ENCODE measurements around the gene SUCO.
"Not testable (repeated sequence)": the region's sequence is repeated elsewhere in the genome, so short reads cannot be mapped to it uniquely, and the experiment has no call there.

Gene SUCO

DNA sequence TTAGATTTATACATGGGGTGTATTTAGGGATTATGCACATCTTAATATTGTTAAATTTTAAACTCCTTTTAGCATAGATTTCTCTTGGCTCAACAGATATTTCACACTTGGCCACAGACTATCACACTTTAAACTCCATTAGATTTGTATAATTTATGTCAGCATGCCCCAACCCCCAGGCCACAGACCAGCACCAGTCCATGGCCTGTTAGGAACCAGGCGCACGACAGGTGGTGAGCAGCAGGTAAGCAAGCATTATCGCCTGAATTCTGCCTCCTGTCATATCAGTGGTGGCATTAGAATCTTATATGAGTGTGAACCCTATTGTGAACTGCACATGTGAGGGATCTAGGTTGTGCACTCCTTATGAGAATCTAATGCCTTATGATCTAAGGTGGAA lies 34.8 kb downstream of the SUCO start:
- DNase-seq: no peak

GRCh38 chr1:172574080-172574479 lies 41.1 kb downstream of the SUCO start:
- DNase-seq: no peak

DNA sequence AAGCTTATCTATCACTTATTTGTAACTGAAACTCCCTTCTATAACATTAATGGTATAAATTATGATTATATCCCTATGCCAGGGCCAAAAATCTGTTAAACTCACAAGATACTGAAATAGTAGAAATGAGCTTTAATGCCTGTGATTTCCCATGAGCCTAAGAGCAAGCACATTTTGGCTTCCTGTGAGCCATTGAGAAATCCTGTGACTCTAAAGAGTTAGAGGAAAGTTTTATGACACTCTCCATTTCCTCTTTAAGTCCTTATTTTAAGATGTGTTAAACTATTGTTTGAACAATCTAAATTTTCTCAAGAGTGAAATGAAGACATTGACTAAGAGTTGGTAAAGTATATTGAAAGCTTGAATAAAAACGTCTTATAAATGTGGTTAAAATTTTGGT lies 45.6 kb downstream of the SUCO start:
- no peak for DNase-seq

GRCh38 chr1:172581273-172581672 lies 48.3 kb downstream of the SUCO start:
- DNase-seq: no peak

GRCh38 chr1:172581779-172582178 lies 48.8 kb downstream of the SUCO start:
- DNase-seq: no peak

DNA sequence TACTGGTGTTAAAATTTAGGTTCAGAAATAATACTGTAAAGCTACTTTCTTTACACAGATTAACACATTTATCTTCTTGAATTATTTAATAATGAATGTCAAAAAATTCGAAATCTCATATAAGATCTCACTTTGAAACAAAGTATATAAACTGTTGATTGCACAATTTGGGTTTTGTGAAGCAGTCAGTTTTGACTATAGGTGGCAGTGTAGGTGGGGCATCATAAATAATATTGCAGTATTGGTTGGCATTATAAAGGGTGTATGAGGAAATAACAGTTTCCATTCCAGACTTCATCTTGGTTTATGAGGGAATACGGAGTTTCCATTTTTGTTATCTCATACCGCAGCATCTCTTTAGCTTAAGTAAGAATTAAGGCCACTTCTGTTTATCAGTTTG lies 49.9 kb downstream of the SUCO start:
- DNase-seq: no peak

DNA sequence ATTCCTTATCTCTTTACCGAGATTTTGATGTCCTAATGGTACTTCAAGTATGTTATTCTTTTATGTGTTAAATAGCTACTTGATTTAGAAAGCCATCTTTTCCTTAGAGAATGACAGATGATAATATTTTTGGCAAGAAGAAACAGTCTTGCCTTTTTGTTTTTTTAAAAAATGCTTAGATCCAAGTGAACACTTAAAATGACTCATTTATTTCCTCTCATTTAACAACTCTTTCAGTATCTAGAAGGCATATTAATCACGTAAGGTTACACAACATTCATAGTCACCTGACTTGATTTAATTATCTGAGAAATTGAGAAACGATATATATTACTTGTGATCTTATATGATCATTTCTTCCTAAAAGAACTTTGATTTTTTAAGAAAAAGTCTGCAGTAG lies 52.4 kb downstream of the SUCO start:
- DNase-seq: no peak

DNA sequence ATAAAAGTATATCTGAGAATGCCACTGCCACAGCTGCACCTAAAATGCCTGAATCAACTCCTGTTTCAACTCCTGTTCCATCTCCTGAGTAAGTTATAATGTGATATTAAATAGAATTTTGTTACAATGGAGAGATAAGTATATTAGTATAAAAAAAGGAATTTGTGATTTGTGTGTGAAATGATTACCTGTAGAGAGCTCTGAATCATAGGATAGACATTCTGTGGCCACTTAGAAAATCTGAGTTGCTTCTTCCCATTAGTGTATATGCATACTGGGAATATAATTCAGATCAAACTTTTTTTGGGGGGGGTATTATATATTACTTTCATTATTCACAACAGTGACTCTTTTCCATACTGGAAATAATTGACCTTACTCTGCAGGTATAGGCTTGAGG lies 52.9 kb downstream of the SUCO start:
- DNase-seq: no peak

GRCh38 chr1:172588296-172589291 lies 55.6 kb downstream of the SUCO start:
- no peak for DNase-seq

- no peak for DNase-seq
Measured at GRCh38 chr1:172589553-172589952, 56.6 kb downstream of the SUCO start.

- DNase-seq: not testable (repeated sequence)
Measured at GRCh38 chr1:172591429-172591828, 58.5 kb downstream of the SUCO start.

DNA sequence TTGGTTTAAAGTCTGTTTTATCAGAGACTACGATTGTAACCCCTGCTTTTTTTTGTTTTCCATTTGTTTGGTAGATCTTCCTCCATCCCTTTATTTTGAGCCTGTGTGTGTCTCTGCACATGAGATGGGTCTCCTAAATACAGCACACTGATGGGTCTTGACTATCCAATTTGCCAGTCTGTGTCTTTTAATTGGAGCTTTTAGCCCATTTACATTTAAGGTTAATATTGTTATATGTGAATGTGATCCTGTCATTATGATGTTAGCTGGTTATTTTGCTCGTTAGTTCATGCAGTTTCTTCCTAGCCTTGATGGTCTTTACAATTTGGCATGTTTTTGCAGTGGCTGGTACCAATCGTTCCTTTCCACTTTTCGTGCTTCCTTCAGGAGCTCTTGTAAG lies 62.1 kb downstream of the SUCO start:
- DNase-seq: not testable (repeated sequence)

DNA sequence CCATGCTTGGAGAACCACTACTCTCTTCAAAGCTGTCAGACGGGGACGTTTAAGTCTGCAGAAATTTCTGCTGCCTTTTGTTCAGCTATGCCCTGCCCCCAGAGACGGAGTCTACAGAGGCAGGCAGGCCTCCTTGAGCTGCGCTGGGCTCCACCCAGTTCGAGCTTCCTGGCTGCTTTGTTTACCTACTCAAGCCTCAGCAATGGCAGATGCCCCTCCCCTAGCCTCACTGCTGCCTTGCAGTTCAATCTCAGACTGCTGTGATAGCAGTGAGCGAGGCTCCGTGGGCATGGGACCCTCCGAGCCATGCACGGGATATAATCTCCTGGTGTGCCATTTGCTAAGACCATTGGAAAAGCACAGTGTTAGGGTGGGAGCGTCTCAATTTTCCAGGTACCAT lies 63.8 kb downstream of the SUCO start:
- not testable (repeated sequence) for DNase-seq

GRCh38 chr1:172599912-172600311 lies 67.0 kb downstream of the SUCO start:
- DNase-seq: no peak

DNA sequence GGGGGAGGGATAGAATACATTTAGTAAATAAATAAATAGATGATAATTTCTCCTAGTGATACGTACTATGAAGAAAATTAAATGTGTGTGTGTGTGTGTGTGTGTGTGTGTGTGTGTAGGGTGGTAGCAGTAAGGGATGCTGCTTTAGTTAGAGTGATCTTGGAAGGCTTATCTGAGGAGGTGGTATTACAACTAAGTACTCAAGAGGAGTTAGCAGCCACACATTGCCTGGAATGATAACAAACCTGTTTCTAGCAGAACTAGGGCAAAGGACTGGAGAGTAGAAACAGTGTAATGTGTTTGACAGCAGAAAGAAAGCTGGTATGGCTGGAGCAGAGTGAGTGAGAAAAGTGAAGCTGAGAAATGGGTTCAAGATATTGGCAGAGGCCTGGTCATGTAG lies 67.7 kb downstream of the SUCO start:
- no peak for DNase-seq

GRCh38 chr1:172601046-172601630 lies 68.2 kb downstream of the SUCO start:
- no peak for DNase-seq

DNA sequence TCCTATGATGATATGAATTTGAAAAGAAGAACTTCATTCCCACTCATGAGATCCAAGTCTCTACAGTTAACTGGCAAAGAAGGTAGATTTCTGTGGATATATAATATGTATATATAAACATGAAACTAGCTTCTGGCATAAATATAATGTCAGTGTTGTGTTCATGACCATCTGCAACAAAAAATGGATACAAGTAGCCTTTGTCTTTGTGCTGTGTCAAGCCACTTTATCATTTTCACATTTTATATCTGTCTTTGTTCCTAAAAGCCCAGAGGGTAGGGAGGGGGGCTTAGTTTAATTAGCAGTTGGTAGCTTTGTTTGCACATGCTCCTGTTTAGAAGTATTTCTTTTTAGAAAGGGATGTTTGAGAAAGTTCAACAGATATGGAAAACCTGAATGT lies 69.8 kb downstream of the SUCO start:
- DNase-seq: no peak

GRCh38 chr1:172603816-172604215 lies 70.9 kb downstream of the SUCO start:
- DNase-seq: no peak

GRCh38 chr1:172605641-172606040 lies 72.7 kb downstream of the SUCO start:
- DNase-seq: no peak

- no peak for DNase-seq
Measured at GRCh38 chr1:172607145-172607544, 74.2 kb downstream of the SUCO start.

- no peak for DNase-seq
Measured at GRCh38 chr1:172608098-172608601, 75.2 kb downstream of the SUCO start.

- DNase-seq: no peak
Measured at GRCh38 chr1:172609528-172609927, 76.6 kb downstream of the SUCO start.

DNA sequence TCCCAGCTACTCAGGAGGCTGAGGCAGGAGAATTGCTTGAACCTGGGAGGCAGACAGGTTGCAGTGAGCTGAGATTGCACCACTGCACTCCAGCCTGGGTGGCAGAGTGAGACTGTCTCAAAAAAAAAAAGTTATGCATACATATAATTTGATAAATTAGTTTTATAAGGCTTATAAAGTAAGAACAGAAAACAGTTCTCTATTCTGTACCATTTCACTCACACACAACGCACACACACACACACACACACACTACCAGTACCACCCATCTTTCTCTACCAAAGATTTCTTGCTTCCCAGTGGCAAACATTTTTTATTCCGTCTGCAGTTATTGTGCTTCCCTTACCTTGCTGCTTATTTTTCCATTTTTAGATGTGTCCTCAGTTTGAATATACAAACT lies 79.5 kb downstream of the SUCO start:
- DNase-seq: no peak

DNA sequence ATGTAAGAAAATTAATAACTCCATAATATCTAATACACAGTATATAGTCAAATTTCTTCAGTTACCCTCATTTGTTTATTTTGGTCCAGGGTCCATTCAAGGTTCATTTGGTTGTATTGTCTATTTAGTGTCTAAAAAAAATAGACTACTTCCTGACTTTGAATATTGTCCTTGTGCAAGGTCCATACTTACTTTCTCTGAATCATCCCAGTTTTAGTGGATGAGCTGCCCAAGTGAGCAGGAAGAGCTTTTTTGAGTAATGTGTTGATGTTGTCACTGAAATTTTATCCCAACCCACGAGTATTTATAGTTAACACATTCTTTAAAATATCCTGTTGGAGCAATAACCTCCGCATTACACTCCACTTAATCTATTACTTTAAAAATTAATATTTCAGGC lies 80.3 kb downstream of the SUCO start:
- DNase-seq: no peak

All from activated CD4-positive, alpha-beta T cell treated with anti-CD3 and anti-CD28 coated beads, Interleukin-2, amount 50 U/mL, for 4 hours (primary cell).